Osteoblast (primary cell): Measurements from ENCODE around the gene HCCS. TPM values are rescaled to one million over a fixed set of nuclear protein-coding genes. Genes with fewer than 3 reads are reported as not detected.

Experiments
- DNase-seq: peaks from one replicate; pipeline ENCODE4 v3.0.0; 2011; ENCODE audit warnings: low spot score, mixed read lengths; ENCODE audit not compliant: insufficient read length; ENCODE audit errors: missing footprints
- H2AFZ ChIP-seq: 2 replicates; pipeline ENCODE4 v1.6.0; 2011; ENCODE audit warnings: mild to moderate bottlenecking, low read length
- H3K27ac ChIP-seq: 2 replicates; pipeline ENCODE4 v1.5.1; 2011; ENCODE audit warnings: mild to moderate bottlenecking, low read depth, low read length, moderate library complexity
- H3K27me3 ChIP-seq: 2 replicates; pipeline ENCODE4 v1.6.0; 2012; ENCODE audit warnings: mild to moderate bottlenecking, control low read depth, inconsistent platforms, low read length, moderate library complexity; ENCODE audit not compliant: insufficient read depth
- H3K36me3 ChIP-seq: 2 replicates; pipeline ENCODE4 v1.5.1; 2011; ENCODE audit warnings: mild to moderate bottlenecking, low read length, control low read depth, moderate library complexity; ENCODE audit not compliant: insufficient read depth
- H3K4me1 ChIP-seq: 2 replicates; pipeline ENCODE4 v1.5.1; 2011; ENCODE audit warnings: mild to moderate bottlenecking, low read length, control low read depth, moderate library complexity; ENCODE audit not compliant: insufficient read depth
- H3K4me2 ChIP-seq: 2 replicates; pipeline ENCODE4 v1.6.0; 2011; ENCODE audit warnings: mild to moderate bottlenecking, low read length; ENCODE audit not compliant: insufficient read depth
- H3K4me3 ChIP-seq: fragments of 200-600 bp; sonication (generic); 3 replicates; pipeline ENCODE4 v1.5.1; 2012; ENCODE audit warnings: mild to moderate bottlenecking, low read length, inconsistent platforms; ENCODE audit not compliant: insufficient read depth
- H3K79me2 ChIP-seq: 2 replicates; pipeline ENCODE4 v1.6.0; 2012; ENCODE audit warnings: mild to moderate bottlenecking, low read length, control low read depth, inconsistent platforms; ENCODE audit not compliant: insufficient read depth
- H3K9me3 ChIP-seq: 2 replicates; pipeline ENCODE4 v1.5.1; 2011; ENCODE audit warnings: low read depth, low read length, control low read depth
- H4K20me1 ChIP-seq: 2 replicates; pipeline ENCODE4 v1.6.0; 2012; ENCODE audit warnings: mild to moderate bottlenecking, low read length, control low read depth; ENCODE audit not compliant: insufficient read depth
- CTCF ChIP-seq: IDR thresholded peaks from 2 replicates; pipeline ENCODE4 v1.5.1; 2011; ENCODE audit warnings: mild to moderate bottlenecking, low read depth, low read length, moderate library complexity; ENCODE audit errors: extremely low read depth
- small RNA-seq: library from RNA; depleted of rRNA; stranded (forward); fragments of <200 nt; gene quantifications from one replicate; pipeline ENCODE3, GENCODE V24; 2012
- total RNA-seq: library from RNA; depleted of rRNA; stranded (reverse); fragments of >200 nt; gene quantifications from 2 replicates; pipeline ENCODE4 v1.2.3, GENCODE V29; 2012

HCCS gene
- total RNA-seq, 1 donor: 17.7 TPM

- no peak for TF ChIP-seq CTCF
- Histone ChIP-seq H2AFZ (no peak overlapping the region), H4K20me1 (no peaks in the 10 kb centered on the region), H3K4me3 (no peak overlapping the region), H3K27me3 (no peaks in the 10 kb centered on the region), H3K27ac (no peak overlapping the region), H3K36me3 (no peaks in the 10 kb centered on the region), H3K9me3 (no peaks in the 10 kb centered on the region), H3K79me2 (no peaks in the 10 kb centered on the region), H3K4me1 (no peaks in the 10 kb centered on the region), H3K4me2 (no peak overlapping the region)
- no peak for DNase-seq
Observed at GRCh38 chrX:11164433-11164832, 53.3 kb downstream of the HCCS start.

GRCh38 chrX:11171956-11172355 is 60.8 kb downstream of the HCCS start:
- Histone ChIP-seq H3K27ac (no peak overlapping the region), H3K27me3 (no peaks in the 10 kb centered on the region)

GRCh38 chrX:11172415-11172814 is 61.3 kb downstream of the HCCS start:
- H3K9me3 ChIP-seq: no peaks in the 10 kb centered on the region
- DNase-seq: no peak
- H3K4me3 ChIP-seq: no peak overlapping the region
- no peaks in the 10 kb centered on the region for H3K36me3 ChIP-seq
- H3K4me2 ChIP-seq: no peak overlapping the region
- H3K4me1 ChIP-seq: no peaks in the 10 kb centered on the region
- H4K20me1 ChIP-seq: no peaks in the 10 kb centered on the region
- no peaks in the 10 kb centered on the region for H3K27me3 ChIP-seq
- H3K79me2 ChIP-seq: no peaks in the 10 kb centered on the region
- TF ChIP-seq CTCF: no peak
- no peak overlapping the region for H2AFZ ChIP-seq
- H3K27ac ChIP-seq: no peak overlapping the region

More at GRCh38 chrX:11171956-11172355, 60.8 kb downstream of the HCCS start:
- H3K79me2 ChIP-seq: no peaks in the 10 kb centered on the region
- no peaks in the 10 kb centered on the region for H3K9me3 ChIP-seq
- H3K4me1 ChIP-seq: no peaks in the 10 kb centered on the region
- no peak for DNase-seq
- H4K20me1 ChIP-seq: no peaks in the 10 kb centered on the region
- no peak for TF ChIP-seq CTCF
- H2AFZ ChIP-seq: no peak overlapping the region
- H3K4me2 ChIP-seq: no peak overlapping the region
- no peaks in the 10 kb centered on the region for H3K36me3 ChIP-seq
- no peak overlapping the region for H3K4me3 ChIP-seq

Small RNA genes within 50 kb of the gene (small RNA-seq; reads per million reads assigned to genes)
- gene RF00019 (not detected), gene RF02271 (not detected)

Other genes starting within 250 kb of the HCCS start
- gene AMELX, start 182.1 kb downstream of the HCCS start, total RNA-seq: not detected in 2 replicates